NCI-H128 (cell line): ENCODE measurements around the gene CFAP119.
"Not testable (repeated sequence)": the region's sequence is repeated elsewhere in the genome, so short reads cannot be mapped to it uniquely, and the experiment has no call there.

Experiments
- DNase-seq: peaks from one replicate; lab custom pipeline; 2025; ENCODE audit not compliant: unreplicated experiment; lab: John Stamatoyannopoulos, UW

Gene CFAP119

GRCh38 chr16:30761928-30762902 lies at the start of gene CFAP119, which contains the start of gene RNF40:
TSS of gene CFAP119 (minus strand) at chr16:30762062. CDS start at chr16:30761748, 314 bp downstream.
TSS of gene RNF40 (plus strand) at chr16:30762322. CDS start at chr16:30762546, 224 bp downstream.
- peak; percentile 64 for DNase-seq

- DNase-seq, result not testable (repeated sequence)
Observed at GRCh38 chr16:30809675-30810074, 47.8 kb upstream of the CFAP119 start.

- DNase-seq, result not testable (repeated sequence)
Observed at GRCh38 chr16:30808890-30809426, 47.1 kb upstream of the CFAP119 start.

GRCh38 chr16:30808146-30808545 lies 46.3 kb upstream of the CFAP119 start:
- DNase-seq, result no peak

- no peak for DNase-seq
Observed at GRCh38 chr16:30805370-30806169, 43.7 kb upstream of the CFAP119 start.

- no peak for DNase-seq
Observed at GRCh38 chr16:30805056-30805369, 43.2 kb upstream of the CFAP119 start.

- no peak for DNase-seq
Observed at GRCh38 chr16:30802936-30803335, 41.1 kb upstream of the CFAP119 start.

GRCh38 chr16:30797670-30798309 lies 35.9 kb upstream of the CFAP119 start:
- no peak for DNase-seq

- no peak for DNase-seq
Observed at GRCh38 chr16:30794634-30795033, 32.8 kb upstream of the CFAP119 start.

- no peak for DNase-seq
Observed at GRCh38 chr16:30793508-30794069, 31.7 kb upstream of the CFAP119 start.

- DNase-seq, result no peak
Observed at GRCh38 chr16:30787613-30788378, 25.9 kb upstream of the CFAP119 start.

GRCh38 chr16:30786936-30787612 lies 25.2 kb upstream of the CFAP119 start, which contains the start of gene ZNF629:
TSS of gene ZNF629 (minus strand) at chr16:30787205. CDS start at chr16:30784482, 2,723 bp downstream.
- peak; percentile 47 for DNase-seq

GRCh38 chr16:30786115-30786935 lies 24.5 kb upstream of the CFAP119 start:
- no peak for DNase-seq

GRCh38 chr16:30785126-30786106 lies 23.6 kb upstream of the CFAP119 start:
- no peak for DNase-seq

- no peak for DNase-seq
Observed at GRCh38 chr16:30784215-30784614, 22.4 kb upstream of the CFAP119 start.

- DNase-seq, result no peak
Observed at GRCh38 chr16:30783280-30784109, 21.6 kb upstream of the CFAP119 start.
